Astrocyte (in vitro differentiated cells and primary cell): ENCODE measurements around the gene CCL5.

Experiments
- CTCF ChIP-seq: IDR thresholded peaks from 2 replicates; pipeline ENCODE4 v1.5.1; 2011; ENCODE audit warnings: low read depth, mild to moderate bottlenecking, inconsistent platforms, low read length, moderate library complexity; ENCODE audit not compliant: insufficient read depth
- EZH2 ChIP-seq: IDR thresholded peaks from 2 replicates; pipeline ENCODE4 v1.6.1; 2012; ENCODE audit warnings: mild to moderate bottlenecking, low read length, inconsistent platforms; ENCODE audit not compliant: insufficient read depth

DNA sequence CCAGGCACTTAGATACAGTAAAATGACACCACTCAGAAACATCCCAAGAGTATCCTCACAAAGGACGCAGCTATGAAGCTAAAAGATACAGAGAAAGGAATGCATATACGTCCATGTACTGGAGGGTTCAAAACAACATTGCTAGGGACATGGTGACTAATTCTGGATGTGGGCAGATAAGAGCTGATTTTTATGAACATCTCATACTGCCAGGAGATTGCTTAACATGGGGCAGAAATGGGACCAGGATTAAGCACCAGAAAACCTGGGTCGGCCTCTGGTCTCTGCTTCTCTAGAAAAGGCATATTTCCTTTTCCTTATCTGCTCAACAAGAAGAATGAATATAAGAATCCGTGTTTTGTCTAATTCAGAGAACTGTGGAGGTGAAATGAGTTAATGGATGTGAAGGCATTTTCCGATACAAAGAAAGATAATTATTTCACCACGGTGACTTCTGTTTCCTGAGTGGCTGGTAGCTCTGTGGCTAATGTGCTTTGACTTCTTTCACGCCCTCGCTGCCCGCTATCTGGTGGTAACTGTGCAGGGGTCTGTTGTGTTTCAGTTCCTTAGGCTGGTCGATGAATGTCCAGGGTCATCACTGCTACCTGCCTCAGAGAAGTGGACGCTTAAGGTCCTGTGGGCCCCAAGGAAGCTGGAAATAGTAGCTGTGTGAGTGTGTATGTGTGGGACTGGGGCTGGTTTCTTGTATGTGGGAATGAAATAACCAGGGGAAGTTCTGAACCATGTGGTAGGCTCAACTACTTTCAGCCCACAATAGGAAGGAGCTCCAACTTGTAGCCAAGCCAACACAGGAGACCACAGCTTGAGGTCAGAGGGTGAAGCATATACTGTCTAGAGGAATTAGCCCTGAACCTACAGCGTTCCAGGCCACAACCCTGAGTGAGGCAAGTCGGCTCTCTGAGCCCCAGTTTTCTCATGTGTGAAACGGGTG, 15.8 kb upstream of the CCL5 start:
- no peak for TF ChIP-seq EZH2
- TF ChIP-seq CTCF, result no peak
